DMS114 treated with DMSO at 0.1 percent for 48 hours (cell line): ENCODE measurements around the gene ZNF816.
"Not testable (repeated sequence)": the region's sequence is repeated elsewhere in the genome, so short reads cannot be mapped to it uniquely, and the experiment has no call there.

Experiments
- DNase-seq: peaks from one replicate; lab custom pipeline; 2025; ENCODE audit not compliant: unreplicated experiment; lab: John Stamatoyannopoulos, UW

Gene ZNF816

GRCh38 chr19:52936151-52936953, 26.3 kb downstream of the ZNF816 start:
- no peak for DNase-seq

GRCh38 chr19:52935434-52935833, 27.2 kb downstream of the ZNF816 start:
- no peak for DNase-seq

GRCh38 chr19:52924641-52925040, 38.0 kb downstream of the ZNF816 start:
- not testable (repeated sequence) for DNase-seq

GRCh38 chr19:52923778-52924593, 38.7 kb downstream of the ZNF816 start:
- no peak for DNase-seq

- DNase-seq, result peak; percentile 67
These were observed 39.6 kb downstream of the ZNF816 start, which contains the start of gene ZNF888 for GRCh38 chr19:52922841-52923777. Gene ZNF888, minus strand, starts transcription at chr19:52923428. Its CDS starts 5,555 bp downstream, at chr19:52917873.

- DNase-seq, result no peak
These were observed 45.1 kb downstream of the ZNF816 start for GRCh38 chr19:52917531-52917930.

- DNase-seq, result no peak
These were observed 52.0 kb downstream of the ZNF816 start for GRCh38 chr19:52910648-52911047.

GRCh38 chr19:52904052-52904780, 58.5 kb downstream of the ZNF816 start:
- not testable (repeated sequence) for DNase-seq

GRCh38 chr19:52901842-52902241, 60.8 kb downstream of the ZNF816 start:
- DNase-seq, result no peak
